Tibial nerve (tissue), 4 donors: ENCODE measurements around the gene CCP110.

ENCODE experiments used
- CTCF ChIP-seq, 5 experiments: fragments of 200-600 bp in 3 of 5; fragments of 450-650 bp in 2 of 5; sonication (generic) in 3 of 5; IDR thresholded peaks; one replicate each; pipeline ENCODE4 v1.5.1; 2016 to 2019; ENCODE audit warnings: antibody characterized with exemption in 5 of 5, mild to moderate bottlenecking in 3 of 5, moderate library complexity in 2 of 5
- EP300 ChIP-seq, 2 donors: sonication (generic); formaldehyde crosslinking; IDR thresholded peaks; one replicate each; pipeline ENCODE4 v1.6.1; 2017; ENCODE audit warnings: antibody characterized with exemption in 2 of 2, mild to moderate bottlenecking in 1 of 2
- POLR2A ChIP-seq, 2 donors: fragments of 450-650 bp; IDR thresholded peaks; one replicate each; pipeline ENCODE4 v1.6.1; 2017; ENCODE audit warnings: antibody characterized with exemption in 2 of 2, mild to moderate bottlenecking in 2 of 2, moderate library complexity in 2 of 2

- no peak for TF ChIP-seq CTCF (IDR thresholded peaks at IDR 0.05)
- no peak for TF ChIP-seq EP300 (IDR thresholded peaks at IDR 0.05)
- no peak for TF ChIP-seq POLR2A (IDR thresholded peaks at IDR 0.05)
These were observed 16.8 kb upstream of the CCP110 start for GRCh38 chr16:19506965-19507364.
